Trophoblast cell (in vitro differentiated cells and primary cell): ENCODE results near the gene PTPRU.

ENCODE experiments used
- DNase-seq, 2 donors: peaks; one replicate each; pipeline ENCODE4 v3.0.0-alpha.2; 2016
- H2AFZ ChIP-seq: 2 replicates; pipeline ENCODE4 v1.6.1; 2013; ENCODE audit warnings: low read length, moderate library complexity, mild to moderate bottlenecking; ENCODE audit not compliant: insufficient read depth, poor library complexity
- H2AK5ac ChIP-seq: 2 replicates; pipeline ENCODE4 v1.6.1; 2013; ENCODE audit warnings: mild to moderate bottlenecking, low read length
- H2BK120ac ChIP-seq: 2 replicates; pipeline ENCODE4 v1.6.1; 2013; ENCODE audit warnings: low read length, mild to moderate bottlenecking, moderate library complexity; ENCODE audit not compliant: insufficient read depth, poor library complexity
- H2BK12ac ChIP-seq: 2 replicates; pipeline ENCODE4 v1.6.1; 2013; ENCODE audit warnings: mild to moderate bottlenecking, low read length, moderate library complexity
- H2BK5ac ChIP-seq: 2 replicates; pipeline ENCODE4 v1.6.1; 2013; ENCODE audit warnings: low read length, low read depth, moderate library complexity, mild to moderate bottlenecking; ENCODE audit not compliant: poor library complexity
- H3K14ac ChIP-seq: 2 replicates; pipeline ENCODE4 v1.6.1; 2013; ENCODE audit warnings: mild to moderate bottlenecking, low read length
- H3K18ac ChIP-seq: 2 replicates; pipeline ENCODE4 v1.6.1; 2013; ENCODE audit warnings: mild to moderate bottlenecking, low read length
- H3K23ac ChIP-seq: 2 replicates; pipeline ENCODE4 v1.6.1; 2013; ENCODE audit warnings: low read length
- H3K27ac ChIP-seq: 2 replicates; pipeline ENCODE4 v1.5.1; 2013; ENCODE audit warnings: low read depth, mild to moderate bottlenecking, inconsistent platforms, low read length, moderate library complexity
- H3K27me3 ChIP-seq: 2 replicates; pipeline ENCODE4 v1.6.1; 2013; ENCODE audit warnings: inconsistent platforms, mild to moderate bottlenecking, low read length, moderate library complexity; ENCODE audit not compliant: insufficient read depth
- H3K36me3 ChIP-seq, 2 experiments: 1 replicate in 1 of 2; 2 replicates in 1 of 2; pipeline ENCODE4 v1.6.1; 2013; ENCODE audit warnings: low read length in 2 of 2, mild to moderate bottlenecking in 2 of 2, moderate library complexity in 1 of 2; ENCODE audit not compliant: insufficient read depth in 2 of 2, control insufficient read depth in 1 of 2
- H3K4ac ChIP-seq: 2 replicates; pipeline ENCODE4 v1.6.1; 2013; ENCODE audit warnings: low read depth, mild to moderate bottlenecking, low read length, moderate library complexity
- H3K4me1 ChIP-seq, 2 experiments: 1 replicate in 1 of 2; 2 replicates in 1 of 2; pipeline ENCODE4 v1.6.1; 2013; ENCODE audit warnings: low read length in 2 of 2, mild to moderate bottlenecking in 2 of 2, moderate library complexity in 1 of 2; ENCODE audit not compliant: insufficient read depth in 2 of 2, control insufficient read depth in 1 of 2
- H3K4me2 ChIP-seq: 2 replicates; pipeline ENCODE4 v1.6.1; 2013; ENCODE audit warnings: inconsistent platforms, mild to moderate bottlenecking, low read length, moderate library complexity
- H3K4me3 ChIP-seq: 2 replicates; pipeline ENCODE4 v1.5.1; 2013; ENCODE audit warnings: mild to moderate bottlenecking, low read depth, low read length, inconsistent platforms
- H3K79me1 ChIP-seq: one replicate; pipeline ENCODE4 v1.6.1; 2013; ENCODE audit warnings: low read length
- H3K79me2 ChIP-seq: 2 replicates; pipeline ENCODE4 v1.6.1; 2013; ENCODE audit warnings: low read length, mild to moderate bottlenecking; ENCODE audit not compliant: control insufficient read depth, insufficient read depth, poor library complexity
- H3K9ac ChIP-seq: 2 replicates; pipeline ENCODE4 v1.6.1; 2013; ENCODE audit warnings: mild to moderate bottlenecking, low read length
- H3K9me3 ChIP-seq: 2 replicates; pipeline ENCODE4 v1.6.1; 2013; ENCODE audit warnings: low read depth, mild to moderate bottlenecking, control low read depth, inconsistent platforms, low read length; ENCODE audit not compliant: insufficient read depth
- H4K12ac ChIP-seq: 2 replicates; pipeline ENCODE4 v1.6.1; 2013; ENCODE audit warnings: low read depth, mild to moderate bottlenecking, low read length, moderate library complexity
- H4K8ac ChIP-seq: 2 replicates; pipeline ENCODE4 v1.6.1; 2013; ENCODE audit warnings: low read depth, mild to moderate bottlenecking, low read length, moderate library complexity
- H4K91ac ChIP-seq: one replicate; pipeline ENCODE4 v1.6.1; 2013; ENCODE audit warnings: low read depth, mild to moderate bottlenecking, low read length, moderate library complexity
- WGBS: extraction: QIAGEN DNeasy Blood & Tissue Kit; methylation state at CpG from one replicate; pipeline ENCODE4 v1.1.7; 2013; ENCODE audit warnings: missing lambda C conversion rate; ENCODE audit not compliant: insufficient read length, insufficient coverage; ENCODE audit errors: extremely low coverage; 5-methylcytosine and 5-hydroxymethylcytosine counted together

Gene PTPRU

GRCh38 chr1:29343476-29343875 lies 107.2 kb downstream of the PTPRU start:
- Histone ChIP-seq H4K91ac (no peak overlapping the region), H3K4me2 (no peak overlapping the region), H4K8ac (no peak overlapping the region), H3K4ac (no peak overlapping the region), H3K23ac (no peak overlapping the region), H3K9me3 (peaks cover 2% of the 10 kb centered on the region), H3K4me3 (no peak overlapping the region), H3K27ac (no peak overlapping the region), H3K14ac (no peak overlapping the region), H2AFZ (no peak overlapping the region), H2AK5ac (no peak overlapping the region), H3K79me1 (no peaks in the 10 kb centered on the region), H4K12ac (no peak overlapping the region), H3K4me1 (no peaks in the 10 kb centered on the region), H3K36me3 (no peaks in the 10 kb centered on the region), H3K79me2 (no peaks in the 10 kb centered on the region), H3K9ac (no peak overlapping the region), H3K27me3 (no peaks in the 10 kb centered on the region), H2BK5ac (no peak overlapping the region), H2BK12ac (no peak overlapping the region), H3K18ac (no peak overlapping the region), H2BK120ac (no peak overlapping the region)
- DNase-seq, result no peak
- no CpG with 5 or more reads among the region's 4 CpGs for WGBS

- no peak overlapping the region for H2BK12ac ChIP-seq
- H2AFZ ChIP-seq, result no peak overlapping the region
- no peak for DNase-seq
- no peaks in the 10 kb centered on the region for H3K79me1 ChIP-seq
- no peak overlapping the region for H3K27ac ChIP-seq
- no peaks in the 10 kb centered on the region for H3K4me1 ChIP-seq
- no peak overlapping the region for H2BK5ac ChIP-seq
- no peak overlapping the region for H3K18ac ChIP-seq
- no peak overlapping the region for H3K9ac ChIP-seq
- no peak overlapping the region for H3K4me3 ChIP-seq
- H3K23ac ChIP-seq, result no peak overlapping the region
- H3K9me3 ChIP-seq, result peaks cover 2% of the 10 kb centered on the region
- WGBS, result no CpG with 5 or more reads among the region's 10 CpGs
- H3K27me3 ChIP-seq, result no peaks in the 10 kb centered on the region
- H3K14ac ChIP-seq, result no peak overlapping the region
- H3K79me2 ChIP-seq, result no peaks in the 10 kb centered on the region
- H3K4me2 ChIP-seq, result no peak overlapping the region
- no peak overlapping the region for H2BK120ac ChIP-seq
- H3K36me3 ChIP-seq, result no peaks in the 10 kb centered on the region
- no peak overlapping the region for H4K91ac ChIP-seq
- no peak overlapping the region for H4K8ac ChIP-seq
- no peak overlapping the region for H4K12ac ChIP-seq
- H2AK5ac ChIP-seq, result no peak overlapping the region
- no peak overlapping the region for H3K4ac ChIP-seq
These were observed 107.6 kb downstream of the PTPRU start for GRCh38 chr1:29343908-29344307.

DNA sequence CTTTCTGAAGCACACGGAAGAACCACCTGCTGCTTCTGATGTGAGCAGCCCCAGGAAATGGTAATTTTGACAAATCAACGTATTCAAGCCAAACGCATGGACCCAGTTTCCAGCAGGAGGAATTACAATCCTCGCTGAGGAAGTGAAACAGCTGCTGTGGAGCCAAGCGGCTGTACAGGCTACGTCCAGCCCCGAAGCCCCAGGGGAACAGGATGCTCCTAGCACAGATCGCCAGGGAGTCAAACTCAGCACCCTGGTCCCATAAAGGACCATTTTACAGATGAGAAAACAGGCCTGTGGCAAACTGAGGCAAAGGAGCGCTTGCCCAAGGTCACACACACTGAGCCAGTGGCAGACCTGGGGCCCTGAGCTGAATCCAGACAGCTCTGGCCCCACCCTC lies 108.0 kb downstream of the PTPRU start:
- Histone ChIP-seq H3K4me2 (no peak overlapping the region), H2AK5ac (no peak overlapping the region), H2BK120ac (no peak overlapping the region), H3K27ac (no peak overlapping the region), H3K4me1 (no peaks in the 10 kb centered on the region), H4K8ac (no peak overlapping the region), H2AFZ (no peak overlapping the region), H3K36me3 (no peaks in the 10 kb centered on the region), H3K9ac (no peak overlapping the region), H4K12ac (no peak overlapping the region), H3K79me2 (no peaks in the 10 kb centered on the region), H3K4me3 (no peak overlapping the region), H4K91ac (no peak overlapping the region), H3K9me3 (peaks cover 2% of the 10 kb centered on the region), H3K23ac (no peak overlapping the region), H3K18ac (no peak overlapping the region), H3K79me1 (no peaks in the 10 kb centered on the region), H3K4ac (no peak overlapping the region), H2BK5ac (no peak overlapping the region), H3K27me3 (no peaks in the 10 kb centered on the region), H3K14ac (no peak overlapping the region), H2BK12ac (no peak overlapping the region)
- DNase-seq, result no peak
- no CpG with 5 or more reads among the region's 9 CpGs for WGBS

DNA sequence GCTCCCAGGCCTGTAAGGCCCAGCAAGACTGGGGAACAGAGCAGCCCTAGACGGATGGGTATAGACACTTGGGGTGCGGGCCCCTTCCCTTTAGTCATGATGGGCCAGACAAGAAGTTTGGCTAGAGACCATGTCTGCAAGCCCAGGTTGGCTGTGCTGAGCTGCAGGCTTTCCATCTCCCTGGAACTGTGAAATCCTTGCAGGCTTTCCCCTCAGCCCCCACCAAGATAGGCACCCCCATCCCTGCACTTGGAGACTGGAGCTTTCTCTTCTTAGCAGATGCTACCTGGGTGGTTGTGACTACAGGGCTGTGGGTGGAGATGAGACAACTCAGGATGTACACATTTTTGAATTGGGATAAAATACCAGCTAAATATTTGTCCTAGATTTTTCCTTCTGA lies 110.3 kb downstream of the PTPRU start:
- Histone ChIP-seq H2BK5ac (no peak overlapping the region), H4K12ac (no peak overlapping the region), H3K27me3 (no peaks in the 10 kb centered on the region), H3K36me3 (no peaks in the 10 kb centered on the region), H3K27ac (no peak overlapping the region), H3K79me1 (no peaks in the 10 kb centered on the region), H3K9ac (no peak overlapping the region), H3K18ac (no peak overlapping the region), H3K4me2 (no peak overlapping the region), H2BK120ac (no peak overlapping the region), H3K4ac (no peak overlapping the region), H3K4me1 (no peaks in the 10 kb centered on the region), H3K4me3 (no peak overlapping the region), H2AK5ac (no peak overlapping the region), H3K14ac (no peak overlapping the region), H4K8ac (no peak overlapping the region), H3K23ac (no peak overlapping the region), H4K91ac (no peak overlapping the region), H2BK12ac (no peak overlapping the region), H3K9me3 (peaks cover 4% of the 10 kb centered on the region), H3K79me2 (no peaks in the 10 kb centered on the region), H2AFZ (no peak overlapping the region)
- DNase-seq, result no peak
- no CpG with 5 or more reads among the region's 2 CpGs for WGBS
